Activated CD4-positive, alpha-beta T cell treated with anti-CD3 and anti-CD28 coated beads, Interleukin-2, amount 50 U/mL, for 48 hours (primary cell): ENCODE results near the gene KIFC1.

ENCODE experiments used
- DNase-seq, 2 experiments: peaks; one replicate each; pipeline ENCODE4 v3.0.0-alpha.2; 2020

KIFC1 gene

DNA sequence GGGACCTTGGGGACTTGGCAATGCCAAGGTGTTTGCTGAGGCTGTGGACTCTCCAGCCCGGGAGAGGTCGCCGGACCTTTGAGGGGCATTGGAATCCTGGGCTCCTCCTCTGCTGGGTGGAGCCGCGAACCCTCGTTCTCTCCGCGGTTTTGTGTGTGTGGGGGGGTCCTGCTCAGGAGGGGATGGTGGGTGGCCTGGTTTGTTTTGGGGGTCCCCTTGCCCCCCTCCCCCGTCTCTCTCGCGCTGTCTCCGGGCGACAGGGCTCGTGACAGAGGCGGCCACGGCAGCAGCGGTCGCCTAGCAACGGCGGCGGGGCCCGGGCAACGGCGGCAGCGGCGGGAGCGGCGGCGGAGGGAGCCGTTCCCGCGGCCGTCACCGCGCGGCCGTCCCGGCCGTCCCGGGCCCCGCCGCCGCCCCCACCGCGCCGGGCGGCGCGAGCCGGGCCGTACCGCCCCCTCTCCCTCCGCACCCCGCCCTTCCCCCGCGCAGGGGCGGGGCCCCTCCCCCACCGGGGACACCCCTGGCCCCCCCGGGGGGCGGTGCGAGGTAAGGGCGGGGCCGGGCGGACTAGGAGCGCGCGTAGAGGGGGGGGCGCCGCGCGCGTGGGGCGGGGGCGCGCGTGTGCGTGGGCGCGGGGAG, 36.1 kb downstream of the KIFC1 start:
- DNase-seq = peak; percentile 53 to 60

DNA sequence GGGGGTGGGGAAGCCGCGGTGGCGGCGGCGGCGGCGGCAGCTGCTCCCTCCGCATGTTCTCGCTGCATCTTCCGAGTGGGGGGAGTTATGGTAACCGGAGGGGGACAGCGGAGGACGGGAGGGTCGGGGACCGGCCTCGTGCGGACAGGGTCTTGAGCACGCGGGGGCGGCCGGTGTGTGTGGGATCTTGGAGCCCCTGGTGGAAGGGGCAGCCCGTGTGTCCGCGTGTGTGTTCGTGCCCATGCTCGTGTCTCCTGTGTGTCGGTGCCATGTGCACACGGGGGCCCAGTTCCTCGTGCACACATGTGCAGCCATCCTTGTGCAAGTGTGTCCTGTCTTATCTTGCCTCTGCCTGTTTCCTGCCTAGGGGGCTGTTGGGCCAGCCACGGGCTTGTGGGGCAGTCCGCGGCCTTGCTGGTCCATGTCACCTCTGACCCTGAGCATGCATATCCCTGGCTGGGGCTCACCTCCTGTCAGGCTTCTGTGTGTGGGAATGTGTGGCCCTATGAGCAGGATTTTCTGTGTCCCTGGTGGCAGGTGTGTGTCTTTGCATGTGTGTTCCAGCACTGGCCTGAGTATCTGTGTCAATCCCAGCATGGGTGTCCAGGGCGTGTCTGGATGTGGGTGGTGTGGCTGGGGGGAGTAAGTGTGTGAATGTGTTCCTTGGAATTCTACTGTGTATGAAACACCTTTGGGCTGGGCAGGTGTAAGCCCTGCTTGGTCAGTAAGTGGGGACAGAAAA, 36.8 kb downstream of the KIFC1 start:
- peak; percentile 43 to 55 for DNase-seq

DNA sequence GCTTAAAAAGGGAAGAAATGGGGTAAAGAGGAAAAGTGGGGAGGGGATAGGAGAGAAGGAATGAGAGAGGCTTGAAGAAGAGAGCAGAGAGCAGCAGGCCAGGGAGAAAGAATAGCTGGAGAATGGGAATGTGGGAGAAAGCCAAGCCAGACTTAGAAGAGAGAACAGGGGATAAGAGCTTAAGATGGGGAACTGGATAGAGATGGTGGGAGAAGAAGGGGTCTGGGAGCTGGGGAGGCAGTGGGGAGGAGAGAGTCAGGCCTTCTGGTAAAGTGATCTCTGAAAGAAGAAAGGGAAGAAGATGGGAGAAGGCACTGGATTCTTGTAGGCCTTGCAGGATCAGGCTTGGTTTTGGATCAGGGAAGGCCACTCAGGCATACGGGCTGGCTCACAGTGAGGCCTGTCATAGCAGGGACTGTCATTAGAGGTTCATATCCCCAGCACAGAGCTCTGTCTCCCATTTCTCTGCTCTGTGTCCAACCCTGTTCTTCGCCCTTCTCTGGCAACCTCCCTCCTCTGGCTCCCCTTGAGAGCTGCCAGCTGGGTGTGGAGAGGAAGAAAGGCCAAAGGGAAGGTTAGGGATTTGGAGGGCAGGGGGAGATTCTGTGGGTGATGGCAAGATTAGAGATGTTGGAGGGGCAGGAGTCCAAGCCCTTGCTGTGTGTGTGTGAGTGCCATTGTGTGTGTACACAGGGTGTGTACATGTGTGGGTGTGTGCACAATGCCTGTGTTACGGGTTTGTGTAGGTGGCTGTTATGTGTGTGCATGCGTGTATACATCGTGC, 37.5 kb downstream of the KIFC1 start:
- no peak for DNase-seq

DNA sequence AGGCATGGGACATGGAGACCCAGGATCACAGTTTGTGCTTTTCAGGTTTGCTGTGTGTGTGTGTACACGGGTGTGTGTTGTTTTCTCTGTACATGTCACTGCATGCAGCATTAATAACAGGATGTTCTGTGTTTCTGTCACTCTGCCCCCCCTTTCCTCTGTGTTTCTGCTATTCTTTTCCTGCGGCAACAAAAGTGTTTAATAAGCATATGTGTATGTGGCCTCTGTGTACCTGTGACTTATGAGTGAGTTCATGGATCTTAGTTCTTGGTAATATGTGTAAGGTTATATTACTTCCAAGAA, 38.1 kb downstream of the KIFC1 start:
- no peak for DNase-seq

DNA sequence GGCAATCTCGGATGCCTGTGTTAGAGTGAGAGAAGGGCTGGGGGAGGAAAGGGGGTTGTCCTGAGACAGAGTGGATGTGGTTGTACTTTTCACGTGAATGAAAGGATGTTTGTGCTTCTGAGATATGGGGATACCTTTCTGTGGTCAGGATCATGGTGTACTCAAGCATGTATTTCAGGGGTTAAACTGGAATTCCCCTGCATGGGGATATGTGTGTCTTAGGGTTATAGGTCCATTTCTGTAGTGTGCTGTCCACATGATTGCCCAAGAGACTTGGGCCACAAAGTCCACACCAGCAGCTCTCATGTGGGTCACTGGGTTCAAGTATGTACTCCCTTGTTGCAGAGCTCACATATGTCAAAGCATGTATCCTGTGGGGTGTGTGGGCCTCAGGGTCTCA, 38.7 kb downstream of the KIFC1 start:
- DNase-seq = no peak

DNA sequence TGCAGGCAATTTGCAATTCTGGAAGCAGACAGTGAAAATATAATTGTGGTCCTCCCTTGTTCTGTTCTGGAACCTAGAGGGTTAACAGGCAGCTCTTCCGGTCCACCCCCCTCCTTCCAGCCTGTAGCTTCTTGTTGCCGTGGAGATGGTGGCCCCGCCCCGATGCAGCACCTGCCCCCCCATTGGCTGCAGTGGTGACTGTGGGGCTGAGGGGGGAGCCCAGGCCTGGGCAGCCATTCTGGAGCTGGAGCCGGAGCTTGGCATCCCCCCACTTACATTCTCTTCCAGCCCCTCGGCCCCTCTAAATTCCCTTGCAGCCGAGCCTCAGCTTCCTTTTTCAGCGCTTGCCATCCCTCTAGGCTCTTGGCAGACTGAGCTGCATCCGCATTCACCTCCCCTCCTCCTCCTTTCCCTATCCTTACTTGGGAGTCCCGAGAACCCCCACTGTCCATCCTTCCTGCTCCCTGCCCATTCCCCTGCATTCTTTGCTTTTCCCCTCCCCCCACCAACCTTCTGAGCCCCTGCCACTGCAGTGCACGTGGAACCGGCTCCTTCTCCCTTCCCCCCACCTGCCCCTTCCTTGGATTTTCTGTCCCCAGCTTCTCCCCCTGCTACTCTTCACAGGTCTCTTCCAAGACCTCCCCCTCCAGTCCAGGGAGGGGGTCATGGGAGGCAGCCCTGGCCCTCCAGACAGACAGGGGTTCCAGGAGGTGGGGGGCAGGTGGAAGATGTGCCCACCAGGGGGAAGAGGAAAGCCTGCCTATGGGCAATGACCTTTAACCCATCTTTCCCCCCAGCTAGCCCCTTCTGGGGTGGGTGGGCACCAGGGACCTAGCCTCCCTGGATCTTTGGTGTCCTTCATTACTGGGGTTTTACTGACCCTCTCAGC, 39.6 kb downstream of the KIFC1 start:
- peak; percentile 74 to 81 for DNase-seq

DNA sequence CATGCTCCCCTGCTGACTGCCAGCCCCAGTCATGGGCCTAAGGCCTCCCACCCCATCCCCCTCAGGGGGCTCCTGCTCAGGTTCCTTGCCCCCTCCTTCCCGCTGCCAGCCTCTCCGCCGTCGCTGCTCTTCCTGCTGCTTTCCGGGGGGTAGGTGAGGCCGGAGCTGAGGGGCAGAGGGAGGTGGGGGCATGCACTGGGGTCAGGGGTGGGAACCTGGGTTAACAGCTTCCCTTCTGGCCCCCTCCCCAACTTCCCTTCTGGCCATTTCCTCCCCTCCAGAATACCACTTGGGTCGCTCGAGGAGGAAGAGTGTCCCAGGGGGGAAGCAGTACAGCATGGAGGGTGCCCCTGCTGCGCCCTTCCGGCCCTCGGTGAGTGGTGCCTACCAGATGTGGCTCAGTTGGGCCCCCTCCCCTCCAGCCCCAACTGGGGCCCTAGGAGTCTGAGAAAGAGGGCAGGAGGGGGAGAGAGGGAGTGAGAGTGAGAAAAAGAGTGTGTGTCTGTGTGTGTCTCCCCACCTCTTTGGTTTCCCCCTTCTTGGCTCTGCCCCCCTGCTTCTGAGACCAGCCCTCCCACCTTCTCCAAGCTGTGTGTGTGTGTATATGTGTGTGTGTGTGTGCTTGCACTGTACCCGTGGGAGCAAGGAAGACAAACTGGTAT, 40.4 kb downstream of the KIFC1 start:
- DNase-seq = no peak

DNA sequence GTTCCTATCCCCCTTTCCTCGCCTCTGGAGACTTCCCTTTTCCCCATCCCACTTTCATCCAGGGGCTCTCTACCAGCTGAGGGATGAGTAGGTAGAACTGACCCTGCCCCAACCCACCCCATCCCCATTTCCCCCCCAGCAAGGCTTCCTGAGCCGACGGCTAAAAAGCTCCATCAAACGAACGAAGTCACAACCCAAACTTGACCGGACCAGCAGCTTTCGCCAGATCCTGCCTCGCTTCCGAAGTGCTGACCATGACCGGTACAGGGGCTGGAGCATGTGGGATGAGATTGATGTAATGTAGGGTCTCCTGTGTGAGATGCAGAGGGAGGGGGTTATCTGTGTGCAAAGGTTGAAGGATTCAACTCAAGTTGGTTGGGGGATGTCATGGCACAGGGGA, 40.9 kb downstream of the KIFC1 start:
- no peak for DNase-seq

DNA sequence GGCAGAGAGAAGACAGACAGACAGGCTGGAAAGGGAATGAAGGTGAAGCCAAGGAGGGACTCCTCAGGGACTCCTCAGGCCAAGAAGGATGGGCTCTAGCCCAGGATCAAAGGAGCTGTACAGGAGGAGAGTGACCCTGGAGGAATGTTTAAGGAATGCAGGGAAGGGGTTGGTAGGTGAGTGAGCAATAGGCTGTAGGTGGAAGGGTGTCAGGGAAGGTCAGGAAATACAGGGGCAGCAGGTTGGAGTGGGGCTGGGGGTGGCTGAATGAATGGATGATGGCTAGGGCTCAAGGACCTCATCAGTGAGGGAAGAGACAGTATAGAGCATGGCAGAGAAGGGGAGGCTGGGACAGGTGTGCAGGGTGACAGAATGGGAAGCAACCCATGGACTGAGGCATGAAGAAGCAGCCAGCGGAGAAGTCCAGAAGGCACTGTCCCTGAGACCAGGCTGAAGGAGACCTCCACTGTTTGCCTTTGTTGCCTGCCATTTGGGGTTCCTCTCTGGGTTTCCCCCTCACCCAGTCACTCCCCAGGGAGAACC, 41.4 kb downstream of the KIFC1 start:
- DNase-seq = no peak

DNA sequence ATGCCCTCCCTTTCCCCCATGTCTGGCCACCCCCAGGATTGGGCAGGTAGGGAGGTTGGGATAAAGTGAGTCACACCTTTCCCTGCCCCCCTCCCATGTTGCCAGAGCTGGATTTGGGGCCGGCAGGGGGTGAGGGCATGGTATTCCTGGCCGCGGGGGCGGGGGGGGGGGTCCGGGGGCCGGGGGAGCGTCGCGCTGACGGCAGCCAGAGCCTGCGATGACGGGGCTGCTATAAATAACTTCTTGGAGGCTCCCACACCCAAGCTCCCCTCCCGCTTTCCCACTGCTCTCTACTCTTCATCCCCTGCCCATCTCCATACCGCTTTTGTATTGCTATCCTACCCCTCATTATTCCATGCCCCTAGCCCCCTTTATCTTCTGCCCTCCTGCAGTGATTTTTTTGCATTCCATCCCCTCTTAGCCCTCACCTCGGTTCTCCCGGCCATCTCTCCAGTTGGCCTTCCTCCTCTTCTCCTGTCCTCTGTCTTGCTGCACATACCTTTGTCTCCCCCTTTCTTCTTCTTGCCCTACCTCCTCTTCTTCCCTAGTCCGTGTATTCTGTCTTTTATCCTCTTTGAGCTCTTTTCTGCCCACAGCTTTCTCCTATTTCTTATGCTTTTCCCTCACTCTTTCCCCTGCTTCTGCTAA, 42.0 kb downstream of the KIFC1 start:
- DNase-seq = no peak

DNA sequence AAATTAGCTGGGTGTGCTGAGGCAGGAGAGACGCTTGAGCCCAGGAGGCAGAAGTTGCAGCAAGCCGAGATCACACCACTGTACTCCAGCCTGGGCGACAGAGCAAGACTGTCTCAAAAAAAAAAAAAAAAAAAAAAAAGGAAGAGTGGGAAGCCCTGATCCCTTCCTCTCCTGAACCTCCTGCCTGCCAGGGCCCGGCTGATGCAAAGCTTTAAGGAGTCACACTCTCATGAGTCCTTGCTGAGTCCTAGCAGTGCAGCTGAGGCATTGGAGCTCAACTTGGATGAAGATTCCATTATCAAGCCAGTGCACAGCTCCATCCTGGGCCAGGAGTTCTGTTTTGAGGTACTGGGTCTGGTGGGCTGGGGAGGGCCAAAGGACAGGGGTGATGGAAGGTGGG, 43.3 kb downstream of the KIFC1 start:
- no peak for DNase-seq

DNA sequence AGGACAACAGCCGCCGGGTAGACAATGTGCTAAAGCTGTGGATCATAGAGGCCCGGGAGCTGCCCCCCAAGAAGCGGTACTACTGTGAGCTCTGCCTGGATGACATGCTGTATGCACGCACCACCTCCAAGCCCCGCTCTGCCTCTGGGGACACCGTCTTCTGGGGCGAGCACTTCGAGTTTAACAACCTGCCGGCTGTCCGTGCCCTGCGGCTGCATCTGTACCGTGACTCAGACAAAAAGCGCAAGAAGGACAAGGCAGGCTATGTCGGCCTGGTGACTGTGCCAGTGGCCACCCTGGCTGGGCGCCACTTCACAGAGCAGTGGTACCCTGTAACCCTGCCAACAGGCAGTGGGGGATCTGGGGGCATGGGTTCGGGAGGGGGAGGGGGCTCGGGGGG, 46.0 kb downstream of the KIFC1 start:
- DNase-seq = no peak

DNA sequence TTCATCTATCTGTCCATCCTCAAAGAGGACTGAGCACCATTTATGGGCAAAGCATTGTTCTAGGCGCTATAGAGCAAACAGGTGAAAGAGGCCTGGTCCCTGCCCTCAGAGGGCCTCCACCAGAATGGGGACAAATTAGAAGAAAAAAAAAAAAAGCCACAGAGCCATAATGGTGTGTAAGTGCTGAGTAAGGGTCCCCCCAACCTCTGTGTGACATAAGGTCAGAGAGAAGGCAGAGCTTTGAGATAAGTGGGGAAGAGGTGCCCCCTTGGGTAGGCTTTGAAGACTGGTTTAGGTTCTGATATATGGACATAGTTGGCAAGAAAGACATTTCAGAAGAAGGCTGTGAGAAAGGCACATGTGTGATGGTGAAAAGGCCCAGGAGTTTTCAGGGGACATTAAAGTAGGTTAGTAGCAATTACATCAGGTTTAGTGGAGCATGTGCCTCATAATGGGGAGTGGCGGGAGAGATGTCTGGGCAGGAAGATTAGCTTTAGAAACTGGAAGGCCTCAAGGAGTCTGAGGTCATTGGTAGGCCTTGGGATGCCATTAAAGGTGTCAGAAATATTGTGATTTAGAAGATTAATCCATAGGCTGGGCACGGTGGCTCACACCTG, 47.5 kb downstream of the KIFC1 start:
- DNase-seq = no peak

DNA sequence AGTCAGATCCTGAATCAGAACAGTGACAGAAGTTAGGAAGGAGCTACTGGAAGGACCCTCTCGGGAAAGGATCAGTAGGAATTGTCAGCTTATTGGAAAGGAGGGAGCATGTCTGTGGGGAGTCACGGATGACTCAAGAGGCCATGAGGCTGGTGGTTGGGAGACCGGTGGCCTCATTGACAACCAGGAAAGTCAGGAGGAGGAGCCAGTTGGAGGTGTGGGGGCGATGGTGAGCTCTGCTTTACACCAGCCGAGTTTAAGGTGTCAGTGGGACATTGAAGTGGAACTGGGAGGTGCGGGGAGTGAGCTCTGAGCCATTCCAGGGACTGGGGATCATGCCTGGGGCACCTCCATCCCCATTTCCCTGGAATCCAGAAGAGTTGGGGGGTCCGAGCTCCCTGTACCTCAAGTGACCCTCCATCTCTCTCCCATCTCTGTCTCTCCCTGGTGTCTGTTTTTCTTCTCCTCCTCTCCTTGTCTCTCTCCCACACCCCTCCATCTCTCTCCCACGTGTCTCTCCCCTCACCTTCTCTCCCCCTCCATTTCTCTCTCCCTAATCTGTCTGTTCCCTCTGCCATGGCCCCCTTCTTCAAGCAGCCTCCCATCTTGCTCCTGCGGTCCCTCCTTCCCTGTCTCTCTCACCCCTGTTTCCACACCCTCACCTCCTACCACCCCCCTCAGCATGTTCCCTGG, 48.5 kb downstream of the KIFC1 start:
- DNase-seq = no peak

DNA sequence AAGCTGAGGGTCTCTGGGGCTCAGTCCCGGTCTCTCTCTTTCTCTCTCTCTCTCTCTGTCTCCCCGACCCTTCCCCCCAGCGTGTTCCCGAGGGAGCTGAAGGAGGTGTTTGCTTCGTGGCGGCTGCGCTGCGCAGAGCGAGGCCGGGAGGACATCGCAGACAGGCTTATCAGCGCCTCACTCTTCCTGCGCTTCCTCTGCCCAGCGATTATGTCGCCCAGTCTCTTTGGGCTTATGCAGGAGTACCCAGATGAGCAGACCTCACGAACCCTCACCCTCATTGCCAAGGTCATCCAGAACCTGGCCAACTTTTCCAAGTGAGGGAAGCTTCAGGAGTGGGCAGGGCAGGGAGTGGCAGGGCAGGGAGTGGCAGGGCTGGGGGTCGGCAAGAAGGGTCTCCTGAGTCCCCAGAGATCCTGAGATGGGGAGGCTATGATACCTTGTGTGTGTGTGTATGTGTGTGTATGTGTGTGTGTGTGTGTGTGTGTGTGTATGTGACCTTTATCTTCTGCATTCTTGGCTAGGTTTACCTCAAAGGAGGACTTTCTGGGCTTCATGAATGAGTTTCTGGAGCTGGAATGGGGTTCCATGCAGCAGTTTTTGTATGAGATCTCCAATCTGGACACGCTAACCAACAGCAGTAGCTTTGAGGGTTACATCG, 49.2 kb downstream of the KIFC1 start:
- DNase-seq = no peak

DNA sequence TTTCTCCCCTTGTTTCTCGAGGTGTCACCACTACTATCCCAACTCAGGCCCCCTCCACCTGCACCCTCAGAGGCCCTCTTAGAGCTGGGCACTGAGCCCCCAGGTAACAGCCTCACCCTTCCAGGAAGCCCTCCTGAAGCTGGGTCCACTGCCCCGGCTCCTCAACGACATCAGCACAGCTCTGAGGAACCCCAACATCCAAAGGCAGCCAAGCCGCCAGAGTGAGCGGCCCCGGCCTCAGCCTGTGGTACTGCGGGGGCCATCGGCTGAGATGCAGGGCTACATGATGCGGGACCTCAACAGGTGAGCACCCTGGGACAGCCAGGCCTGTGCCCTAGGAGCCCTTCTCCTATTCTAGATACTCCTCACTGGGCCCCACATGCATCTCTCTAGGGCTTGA, 49.8 kb downstream of the KIFC1 start:
- no peak for DNase-seq

DNA sequence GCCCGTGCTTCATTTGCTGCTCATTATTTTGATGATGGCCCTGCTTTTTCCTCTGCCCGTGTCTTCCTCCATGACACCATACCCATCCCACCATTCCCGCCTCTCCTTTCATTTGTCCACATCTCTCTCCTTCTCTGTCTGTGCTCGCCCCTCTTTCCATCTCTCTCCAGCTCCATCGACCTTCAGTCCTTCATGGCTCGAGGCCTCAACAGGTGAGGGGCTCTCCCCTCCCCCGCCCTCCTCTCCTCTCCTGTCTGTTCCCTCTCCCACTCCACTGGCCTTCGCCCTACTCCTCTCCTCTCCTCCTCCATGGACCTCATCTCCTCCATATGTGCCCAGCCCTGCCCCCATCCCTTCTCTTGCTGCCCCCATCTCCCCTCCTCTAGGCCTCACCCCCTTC, 50.7 kb downstream of the KIFC1 start:
- DNase-seq = no peak

DNA sequence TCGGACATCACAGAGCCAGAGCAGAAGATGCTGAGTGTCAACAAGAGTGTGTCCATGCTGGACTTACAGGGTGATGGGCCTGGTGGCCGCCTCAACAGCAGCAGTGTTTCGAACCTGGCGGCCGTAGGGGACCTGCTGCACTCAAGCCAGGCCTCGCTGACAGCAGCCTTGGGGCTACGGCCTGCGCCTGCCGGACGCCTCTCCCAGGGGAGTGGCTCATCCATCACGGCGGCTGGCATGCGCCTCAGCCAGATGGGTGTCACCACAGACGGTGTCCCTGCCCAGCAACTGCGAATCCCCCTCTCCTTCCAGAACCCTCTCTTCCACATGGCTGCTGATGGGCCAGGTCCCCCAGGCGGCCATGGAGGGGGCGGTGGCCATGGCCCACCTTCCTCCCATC, 51.4 kb downstream of the KIFC1 start:
- no peak for DNase-seq

DNA sequence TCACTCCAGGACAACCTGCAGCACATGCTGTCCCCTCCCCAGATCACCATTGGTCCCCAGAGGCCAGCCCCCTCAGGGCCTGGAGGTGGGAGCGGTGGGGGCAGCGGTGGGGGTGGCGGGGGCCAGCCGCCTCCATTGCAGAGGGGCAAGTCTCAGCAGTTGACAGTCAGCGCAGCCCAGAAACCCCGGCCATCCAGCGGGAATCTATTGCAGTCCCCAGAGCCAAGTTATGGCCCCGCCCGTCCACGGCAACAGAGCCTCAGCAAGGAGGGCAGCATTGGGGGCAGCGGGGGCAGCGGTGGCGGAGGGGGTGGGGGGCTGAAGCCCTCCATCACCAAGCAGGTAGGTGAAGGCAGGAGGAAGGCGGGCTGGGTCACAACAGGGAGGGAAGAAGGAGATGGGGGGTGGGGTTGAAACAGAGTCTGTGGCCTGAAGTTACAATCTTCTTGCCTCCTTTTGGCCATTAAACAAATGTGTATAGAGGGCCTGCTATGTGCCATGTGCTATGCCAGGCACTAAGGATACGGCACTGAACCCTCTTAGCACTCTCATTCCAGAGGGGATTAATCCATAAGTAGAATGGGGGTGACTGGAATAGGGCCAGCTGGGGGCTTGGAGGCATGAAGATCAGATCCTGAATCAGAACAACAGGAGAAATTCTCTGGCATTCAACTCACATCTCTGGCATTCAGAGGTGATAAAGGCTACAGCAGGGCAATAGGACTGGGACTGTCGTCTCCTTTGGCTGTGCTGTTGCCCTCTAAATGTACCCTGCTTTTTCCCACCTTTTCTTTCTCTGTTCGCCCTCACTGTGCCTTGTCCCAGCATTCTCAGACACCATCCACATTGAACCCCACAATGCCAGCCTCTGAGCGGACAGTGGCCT, 52.2 kb downstream of the KIFC1 start:
- DNase-seq = no peak
